DND-41 (cell line): ENCODE measurements around the gene OR7A17.

Source experiments
- ATAC-seq: fragments of 200-7000 bp; cut with Tn5 transposase; 3 replicates; pipeline ENCODE4 v1.9.1; 2021; ENCODE audit warnings: low read depth; ENCODE audit not compliant: insufficient read depth
- DNase-seq: peaks from one replicate; pipeline ENCODE4 v3.0.0-alpha.2; 2020
- H2AFZ ChIP-seq: 2 replicates; pipeline ENCODE4 v1.6.0; 2012; ENCODE audit warnings: low read depth, low read length
- H3K27ac ChIP-seq: 2 replicates; pipeline ENCODE4 v1.5.1; 2012; ENCODE audit warnings: low read length, inconsistent platforms
- H3K27me3 ChIP-seq: fragments of 200-600 bp; sonication (generic); 2 replicates; pipeline ENCODE4 v1.6.0; 2012; ENCODE audit warnings: low read length, mild to moderate bottlenecking, inconsistent platforms; ENCODE audit not compliant: insufficient read depth, poor library complexity
- H3K36me3 ChIP-seq: 2 replicates; pipeline ENCODE4 v1.5.1; 2012; ENCODE audit warnings: low read length, inconsistent platforms; ENCODE audit not compliant: insufficient read depth
- H3K4me1 ChIP-seq: 2 replicates; pipeline ENCODE4 v1.5.1; 2012; ENCODE audit warnings: mild to moderate bottlenecking, low read length; ENCODE audit not compliant: insufficient read depth
- H3K4me2 ChIP-seq: 2 replicates; pipeline ENCODE4 v1.6.0; 2012; ENCODE audit warnings: mild to moderate bottlenecking, moderate library complexity, low read length, inconsistent platforms; ENCODE audit not compliant: insufficient read depth
- H3K4me3 ChIP-seq, 2 experiments: fragments of 200-600 bp in 1 of 2; shearing (Covaris generic) in 1 of 2; 2 replicates each; pipeline ENCODE4 v1.5.1; 2012 to 2016; ENCODE audit warnings: inconsistent platforms in 2 of 2, low read length in 2 of 2, mild to moderate bottlenecking in 2 of 2, low read depth in 1 of 2, moderate library complexity in 1 of 2
- H3K79me2 ChIP-seq: 2 replicates; pipeline ENCODE4 v1.6.0; 2012; ENCODE audit warnings: low read length, inconsistent platforms; ENCODE audit not compliant: insufficient read depth
- H3K9ac ChIP-seq: 2 replicates; pipeline ENCODE4 v1.6.0; 2012; ENCODE audit warnings: low read depth, mild to moderate bottlenecking, inconsistent platforms, low read length, moderate library complexity
- H3K9me3 ChIP-seq: 2 replicates; pipeline ENCODE4 v1.5.1; 2012; ENCODE audit warnings: low read length, moderate library complexity, mild to moderate bottlenecking, inconsistent platforms; ENCODE audit not compliant: insufficient read depth, severe bottlenecking
- H4K20me1 ChIP-seq: 2 replicates; pipeline ENCODE4 v1.6.0; 2012; ENCODE audit warnings: low read length; ENCODE audit not compliant: insufficient read depth
- CTCF ChIP-seq: IDR thresholded peaks from 2 replicates; pipeline ENCODE4 v1.5.1; 2012; ENCODE audit warnings: borderline replicate concordance, low read length, moderate library complexity, mild to moderate bottlenecking; ENCODE audit not compliant: poor library complexity, severe bottlenecking; ENCODE audit errors: extremely low read depth
- EZH2 ChIP-seq: IDR thresholded peaks from 3 replicates; pipeline ENCODE4 v1.6.1; 2012; ENCODE audit warnings: borderline replicate concordance, low read depth, mild to moderate bottlenecking, moderate library complexity, low read length, inconsistent platforms; ENCODE audit not compliant: severe bottlenecking

Gene OR7A17

GRCh38 chr19:14906711-14907110 is 20.8 kb upstream of the OR7A17 start:
- Histone ChIP-seq H3K9ac (no peak overlapping the region), H2AFZ (no peak overlapping the region), H4K20me1 (no peaks in the 10 kb centered on the region), H3K4me1 (no peaks in the 10 kb centered on the region), H3K9me3 (no peaks in the 10 kb centered on the region), H3K4me2 (no peak overlapping the region), H3K27ac (no peak overlapping the region), H3K36me3 (no peaks in the 10 kb centered on the region), H3K79me2 (no peaks in the 10 kb centered on the region), H3K4me3 (no peak overlapping the region), H3K27me3 (no peaks in the 10 kb centered on the region)
- no peak for DNase-seq
- TF ChIP-seq EZH2: no peak
- TF ChIP-seq CTCF: no peak
- no peak for ATAC-seq

GRCh38 chr19:14901675-14902260 is 15.8 kb upstream of the OR7A17 start:
- Histone ChIP-seq H3K79me2 (no peaks in the 10 kb centered on the region), H3K4me3 (no peak overlapping the region), H3K27me3 (no peaks in the 10 kb centered on the region), H3K9me3 (no peaks in the 10 kb centered on the region), H3K27ac (no peak overlapping the region), H3K9ac (no peak overlapping the region), H3K4me2 (no peak overlapping the region), H3K36me3 (no peaks in the 10 kb centered on the region), H3K4me1 (no peaks in the 10 kb centered on the region), H2AFZ (no peak overlapping the region), H4K20me1 (no peaks in the 10 kb centered on the region)
- ATAC-seq (no peak), DNase-seq (no peak)
- no peak for TF ChIP-seq EZH2
- no peak for TF ChIP-seq CTCF

- H3K9me3 ChIP-seq: no peaks in the 10 kb centered on the region
- H3K27me3 ChIP-seq: peaks cover 8% of the 10 kb centered on the region
- TF ChIP-seq EZH2 (no peak), CTCF (no peak)
- ATAC-seq: no peak
- H3K36me3 ChIP-seq: no peaks in the 10 kb centered on the region
- H3K27ac ChIP-seq: no peak overlapping the region
- no peaks in the 10 kb centered on the region for H3K79me2 ChIP-seq
- DNase-seq: no peak
- no peak overlapping the region for H3K4me3 ChIP-seq
- H4K20me1 ChIP-seq: no peaks in the 10 kb centered on the region
- no peak overlapping the region for H3K4me2 ChIP-seq
- no peaks in the 10 kb centered on the region; the same call in 1 of the 2 replicates for H3K4me1 ChIP-seq
- no peak overlapping the region for H2AFZ ChIP-seq
- no peak overlapping the region for H3K9ac ChIP-seq
Observed at GRCh38 chr19:14890643-14891379, 4.9 kb upstream of the OR7A17 start.
